Activated B cell treated with CpG ODN at 0.5 μM for 24 hours (primary cell): ENCODE data around the gene DEPDC7. TPM values are rescaled to one million over a fixed set of nuclear protein-coding genes. Genes with fewer than 3 reads are reported as not detected.

ENCODE experiments used
- ATAC-seq: fragments of 200-7000 bp; cut with Tn5 transposase; one replicate; pipeline ENCODE4 v1.10.0; 2021; ENCODE audit warnings: low read depth, mild to moderate bottlenecking, moderate library complexity
- CTCF ChIA-PET: fragments of 350-600 bp; sonication (Branson Sonifier 250); formaldehyde crosslinking; loops from one replicate; lab custom pipeline; 2021; ENCODE audit warnings: antibody characterized with exemption; lab: Charles Lee
- POLR2A ChIA-PET: fragments of 350-600 bp; sonication (Branson Sonifier 250); formaldehyde crosslinking; loops from one replicate; lab custom pipeline; 2021; ENCODE audit warnings: antibody characterized with exemption; lab: Charles Lee
- DNase-seq: peaks from one replicate; pipeline ENCODE4 v3.0.0; 2022
- H3K27ac Mint-ChIP-seq: one replicate; pipeline ENCODE4 v1.8.0; 2020; ENCODE audit warnings: mixed read lengths
- H3K27me3 Mint-ChIP-seq: one replicate; pipeline ENCODE4 v1.8.0; 2021; ENCODE audit warnings: mixed read lengths
- H3K36me3 Mint-ChIP-seq: one replicate; pipeline ENCODE4 v1.8.0; 2021; ENCODE audit warnings: low read depth, mixed read lengths
- H3K4me1 Mint-ChIP-seq: one replicate; pipeline ENCODE4 v1.8.0; 2021; ENCODE audit warnings: mixed read lengths
- H3K4me3 Mint-ChIP-seq: one replicate; pipeline ENCODE4 v1.8.0; 2020; ENCODE audit warnings: mild to moderate bottlenecking, mixed read lengths
- H3K9me3 Mint-ChIP-seq: one replicate; pipeline ENCODE4 v1.8.0; 2020; ENCODE audit warnings: mixed read lengths
- intact Hi-C: fragments of 100-400 bp; cut with micrococcal nuclease; formaldehyde crosslinking; loops from one replicate; pipeline ENCODE4 v1.15.1; 2024
- total RNA-seq: library from RNA; stranded (reverse); gene quantifications from 2 replicates; pipeline ENCODE4 v1.2.3, GENCODE V29; 2022
- TF ChIP-seq, protein P1 (sequence below): fragments of 200-600 bp; IDR thresholded peaks from one replicate; pipeline ENCODE4 v1.8.0; 2022; ENCODE audit warnings: antibody characterized with exemption, mild to moderate bottlenecking

DEPDC7 gene
- total RNA-seq, 1 donor from 2014 or later, result not detected

DNA sequence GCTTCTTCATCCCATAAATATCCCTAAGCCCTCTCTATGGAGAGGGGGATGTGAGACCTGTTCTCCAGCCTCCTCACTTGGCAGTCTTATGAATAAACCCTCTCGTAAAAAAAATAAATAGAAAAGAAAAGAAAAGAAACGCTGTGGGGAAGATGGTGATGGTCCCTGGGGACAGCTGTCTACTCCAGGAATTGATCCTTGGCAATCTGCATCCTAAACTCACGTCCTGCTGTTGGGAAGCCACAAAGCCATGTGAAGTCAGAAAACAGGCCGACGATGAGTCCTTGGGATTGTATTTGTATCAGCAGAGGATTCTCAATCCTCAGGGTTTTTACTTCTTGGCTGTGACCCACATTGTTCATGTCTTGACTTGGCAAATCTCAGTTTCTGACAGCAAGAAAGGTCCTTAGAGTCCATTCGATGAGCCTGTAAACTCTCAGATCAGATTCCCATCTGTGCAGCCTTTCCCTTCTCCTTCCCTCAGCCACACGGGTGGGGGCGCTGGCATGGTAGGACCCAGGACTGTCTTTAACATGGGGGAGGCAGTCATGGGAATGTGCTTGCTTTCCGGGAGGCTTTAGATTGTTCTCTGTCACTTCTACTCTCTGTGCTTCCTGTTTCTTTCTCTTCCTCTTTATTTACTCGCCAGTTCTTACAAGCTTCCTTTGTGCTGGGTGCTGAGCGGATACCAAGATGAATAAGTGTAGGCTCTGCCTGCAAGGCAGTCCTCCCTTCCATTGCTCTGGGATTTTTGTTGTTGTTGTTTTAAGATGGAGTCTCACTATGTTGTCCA is 48.6 kb downstream of the DEPDC7 start:
- DNase-seq, result no peak
- Mint-ChIP-seq H3K27ac (peak overlapping the region; percentile 65), H3K9me3 (no peaks in the 10 kb centered on the region), H3K36me3 (peaks cover 65% of the 10 kb centered on the region), H3K4me1 (peaks cover 27% of the 10 kb centered on the region), H3K27me3 (no peaks in the 10 kb centered on the region), H3K4me3 (peak overlapping the region; percentile 11)
- intact Hi-C loops, result no loop called here
- POLR2A ChIA-PET, result interaction anchor here (0.8 kb wide), 1 partner anchor 24 kb away, joined by 3 read pairs; no protein-coding TSS in a partner anchor
- CTCF ChIA-PET, result interaction anchor here (0.9 to 4.9 kb wide), 11 partner anchors 14 to 284 kb away, joined by 3 to 40 read pairs (median 5); partner anchors contain the start of gene TCP11L1
- ATAC-seq, result peak; percentile 32
- TF ChIP-seq, protein P1, sequence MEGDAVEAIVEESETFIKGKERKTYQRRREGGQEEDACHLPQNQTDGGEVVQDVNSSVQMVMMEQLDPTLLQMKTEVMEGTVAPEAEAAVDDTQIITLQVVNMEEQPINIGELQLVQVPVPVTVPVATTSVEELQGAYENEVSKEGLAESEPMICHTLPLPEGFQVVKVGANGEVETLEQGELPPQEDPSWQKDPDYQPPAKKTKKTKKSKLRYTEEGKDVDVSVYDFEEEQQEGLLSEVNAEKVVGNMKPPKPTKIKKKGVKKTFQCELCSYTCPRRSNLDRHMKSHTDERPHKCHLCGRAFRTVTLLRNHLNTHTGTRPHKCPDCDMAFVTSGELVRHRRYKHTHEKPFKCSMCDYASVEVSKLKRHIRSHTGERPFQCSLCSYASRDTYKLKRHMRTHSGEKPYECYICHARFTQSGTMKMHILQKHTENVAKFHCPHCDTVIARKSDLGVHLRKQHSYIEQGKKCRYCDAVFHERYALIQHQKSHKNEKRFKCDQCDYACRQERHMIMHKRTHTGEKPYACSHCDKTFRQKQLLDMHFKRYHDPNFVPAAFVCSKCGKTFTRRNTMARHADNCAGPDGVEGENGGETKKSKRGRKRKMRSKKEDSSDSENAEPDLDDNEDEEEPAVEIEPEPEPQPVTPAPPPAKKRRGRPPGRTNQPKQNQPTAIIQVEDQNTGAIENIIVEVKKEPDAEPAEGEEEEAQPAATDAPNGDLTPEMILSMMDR, result no peak

DNA sequence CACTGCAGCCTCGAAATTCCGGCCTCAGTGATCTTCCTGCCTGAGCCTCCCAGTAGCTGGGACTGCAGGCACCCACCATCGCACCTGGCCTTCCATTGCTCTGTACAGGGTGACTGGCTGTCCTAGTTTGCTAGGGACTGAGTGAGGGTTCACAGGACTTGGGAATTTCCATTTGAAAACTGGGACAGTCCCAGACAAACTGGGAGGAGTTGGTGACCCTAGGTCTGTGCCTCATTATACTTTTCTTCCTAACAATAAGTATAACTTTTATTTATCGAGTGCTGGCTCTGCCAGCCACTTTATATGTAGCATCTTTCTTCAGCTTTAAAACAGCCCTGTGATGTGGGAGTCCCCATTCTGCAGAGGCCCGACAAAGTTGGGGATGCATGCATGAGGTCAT is 49.2 kb downstream of the DEPDC7 start:
- Mint-ChIP-seq H3K4me1 (peaks cover 27% of the 10 kb centered on the region), H3K27ac (no peak overlapping the region), H3K9me3 (no peaks in the 10 kb centered on the region), H3K4me3 (no peak overlapping the region), H3K36me3 (peaks cover 58% of the 10 kb centered on the region), H3K27me3 (no peaks in the 10 kb centered on the region)
- ATAC-seq, result no peak
- intact Hi-C loops, result loop anchor here (1.0 to 5.0 kb wide), 5 partner anchors 105 to 743 kb away; no protein-coding TSS in a partner anchor
- CTCF ChIA-PET, result interaction anchor here (0.8 to 4.9 kb wide), 15 partner anchors 11 to 314 kb away, joined by 3 to 40 read pairs (median 6); partner anchors contain the start of gene TCP11L1
- no peak for DNase-seq
- POLR2A ChIA-PET, result interaction anchor here (0.8 to 1.1 kb wide), 2 partner anchors 25 kb away, joined by 3 to 7 read pairs; partner anchors contain the start of gene TCP11L1
- TF ChIP-seq, protein P1, result no peak

DNA sequence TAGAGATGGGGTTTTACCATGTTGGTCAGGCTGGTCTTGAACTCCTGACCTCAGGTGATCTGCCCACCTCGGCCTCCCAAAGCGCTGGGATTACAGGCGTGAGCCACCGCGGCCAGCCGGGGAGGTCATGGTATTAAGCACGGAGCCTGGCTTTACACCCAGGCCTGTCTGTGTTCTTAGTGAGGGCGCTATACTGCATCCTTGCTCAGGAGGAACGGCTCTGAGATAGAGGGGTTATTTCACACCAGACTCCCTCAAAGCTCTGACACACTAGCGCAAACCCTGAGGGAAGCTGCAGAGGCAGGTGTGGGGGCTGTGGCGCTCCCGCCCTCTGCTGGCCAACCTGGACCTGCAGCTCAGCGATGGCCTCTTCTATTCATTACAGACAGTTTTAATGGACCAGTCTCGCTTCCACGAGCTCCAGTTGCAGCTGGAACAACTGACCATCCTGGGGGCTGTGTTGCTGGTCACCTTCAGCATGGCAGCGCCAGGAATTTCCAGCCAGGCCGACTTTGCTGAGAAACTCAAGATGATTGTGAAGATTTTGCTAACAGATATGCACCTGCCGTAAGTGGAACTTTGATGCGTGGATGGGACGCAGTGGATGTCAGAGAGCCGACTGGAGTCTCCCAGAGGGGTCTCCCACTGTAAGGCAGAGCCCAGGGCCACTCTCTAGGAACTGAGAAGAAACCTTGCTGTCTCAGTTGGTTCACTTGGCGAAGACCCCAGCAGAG is 49.9 kb downstream of the DEPDC7 start:
- ChIA-PET CTCF (interaction anchor here (0.7 to 4.9 kb wide), 19 partner anchors 12 to 315 kb away, joined by 3 to 40 read pairs (median 5); partner anchors contain the start of genes DEPDC7 and TCP11L1), POLR2A (interaction anchor here (0.5 to 1.1 kb wide), 4 partner anchors 11 to 261 kb away, joined by 3 to 7 read pairs (median 4); partner anchors contain the start of gene TCP11L1)
- Mint-ChIP-seq H3K27me3 (no peaks in the 10 kb centered on the region), H3K36me3 (peaks cover 59% of the 10 kb centered on the region), H3K4me1 (peaks cover 27% of the 10 kb centered on the region), H3K9me3 (no peaks in the 10 kb centered on the region), H3K27ac (no peak overlapping the region), H3K4me3 (no peak overlapping the region)
- TF ChIP-seq, protein P1, result peak; percentile 30
- peak; percentile 92 for ATAC-seq
- intact Hi-C loops, result loop anchor here (1.0 to 5.0 kb wide), 5 partner anchors 105 to 743 kb away; no protein-coding TSS in a partner anchor
- DNase-seq, result peak; percentile 52

DNA sequence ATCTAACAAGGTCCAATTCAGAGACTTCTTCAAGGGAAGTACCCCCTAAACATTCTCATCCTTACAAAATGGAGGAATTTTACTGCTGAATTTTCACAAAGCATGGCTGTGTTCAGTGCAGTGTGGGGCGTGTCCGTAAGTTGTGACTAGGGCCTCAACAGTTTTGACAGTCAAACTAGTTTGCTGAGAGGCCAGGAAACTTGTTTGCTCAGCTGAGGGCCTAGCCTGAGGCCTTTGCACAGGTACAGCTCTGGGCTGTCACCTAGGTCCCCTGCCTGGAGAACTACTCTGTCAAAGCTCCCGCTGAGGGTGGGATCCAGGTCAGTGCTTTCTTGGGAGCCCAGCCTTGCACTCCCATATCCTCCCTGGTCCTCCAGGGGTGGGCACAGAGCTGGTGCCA is 51.6 kb downstream of the DEPDC7 start:
- Mint-ChIP-seq H3K9me3 (no peaks in the 10 kb centered on the region), H3K4me1 (peaks cover 27% of the 10 kb centered on the region), H3K27ac (no peak overlapping the region), H3K36me3 (peaks cover 65% of the 10 kb centered on the region), H3K27me3 (no peaks in the 10 kb centered on the region), H3K4me3 (no peak overlapping the region)
- DNase-seq, result no peak
- ATAC-seq, result no peak
- CTCF ChIA-PET, result interaction anchor here (4.9 kb wide), 1 partner anchor 104 kb away, joined by 37 read pairs; no protein-coding TSS in a partner anchor
- TF ChIP-seq, protein P1, result no peak
- POLR2A ChIA-PET, result no interaction called here
- intact Hi-C loops, result loop anchor here (5.0 kb wide), 1 partner anchor 745 kb away; no protein-coding TSS in a partner anchor
